Central memory CD4-positive, alpha-beta T cell (primary cell): Measurements from ENCODE around the gene GNA14.
"Not testable (repeated sequence)": the region's sequence is repeated elsewhere in the genome, so short reads cannot be mapped to it uniquely, and the experiment has no call there.

Experiments
- DNase-seq: peaks from one replicate; pipeline ENCODE4 v3.0.0; 2022

The GNA14 gene

DNA sequence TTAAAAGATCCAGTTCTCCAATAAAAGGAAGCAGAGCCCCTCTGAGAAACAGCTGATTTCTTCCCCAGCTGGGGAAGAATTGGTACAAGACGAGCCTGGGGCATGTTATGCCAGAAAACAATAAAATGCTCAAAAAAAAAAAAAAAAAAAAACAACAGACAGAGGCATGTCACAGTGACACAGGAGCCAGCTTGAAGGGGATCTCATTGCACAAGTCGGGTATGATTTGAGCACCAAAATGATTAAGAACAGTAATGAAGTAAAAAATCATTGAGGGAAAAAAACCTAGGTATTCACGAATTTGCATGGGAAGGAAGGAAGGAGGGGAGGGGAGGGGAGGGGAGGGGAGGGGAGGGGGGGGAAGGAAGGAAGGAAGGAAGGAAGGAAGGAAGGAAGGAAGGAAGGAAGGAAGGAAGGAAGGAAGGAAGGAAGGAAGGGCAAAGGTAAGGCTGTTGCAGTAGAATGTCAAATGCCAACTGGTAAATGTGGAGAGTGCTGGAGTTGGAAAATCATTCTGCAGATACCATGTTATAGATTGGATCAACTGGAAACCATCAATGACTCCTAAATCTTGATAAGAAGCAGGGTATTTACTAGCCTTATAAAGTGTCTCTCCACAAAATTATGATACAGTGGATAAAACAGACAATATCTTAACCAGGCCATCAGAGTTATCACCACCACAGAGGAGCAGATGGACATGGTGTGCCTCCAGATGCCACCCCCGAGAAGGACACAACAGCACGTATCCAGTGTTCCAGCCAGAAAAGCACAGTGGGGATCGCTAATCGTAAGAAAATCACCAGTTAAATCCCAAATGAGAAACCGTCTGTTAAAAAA, 7.2 kb downstream of the GNA14 start:
- DNase-seq: no peak

DNA sequence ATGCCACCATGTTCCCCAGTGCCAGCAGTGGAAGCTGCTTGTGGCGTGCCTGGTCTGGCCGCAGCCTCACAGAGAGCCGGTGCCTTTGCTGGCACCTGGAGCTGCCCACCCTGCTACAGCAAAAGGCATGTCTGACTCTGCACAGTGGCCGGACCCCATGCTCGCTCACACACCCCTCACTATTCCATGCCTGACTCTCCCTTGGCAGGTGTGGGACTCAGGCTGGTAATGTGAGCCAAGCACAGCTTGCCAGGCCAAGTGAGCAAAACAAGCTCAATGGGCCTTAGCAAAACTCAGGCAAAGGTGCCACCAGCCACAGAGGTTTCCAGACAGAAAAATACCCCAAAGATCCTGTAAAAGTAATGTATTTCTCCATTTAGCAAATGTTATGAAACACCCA, 15.5 kb downstream of the GNA14 start:
- no peak for DNase-seq

DNA sequence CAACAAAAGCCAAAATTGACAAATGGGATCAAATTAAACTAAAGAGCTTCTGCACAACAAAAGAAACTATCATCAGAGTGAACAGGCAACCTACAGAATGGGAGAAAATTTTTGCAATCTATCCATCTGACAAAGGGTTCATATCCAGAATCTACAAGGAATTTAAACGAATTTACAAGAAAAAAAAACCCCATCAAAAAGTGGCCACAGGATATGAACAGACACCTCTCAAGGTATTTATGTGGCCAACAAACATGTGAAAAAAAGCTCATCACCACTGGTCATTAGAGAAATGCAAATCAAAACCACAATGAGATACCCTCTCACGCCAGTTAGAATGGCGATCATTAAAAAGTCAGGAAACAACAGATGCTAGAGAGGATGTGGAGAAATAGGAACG, 19.3 kb downstream of the GNA14 start:
- not testable (repeated sequence) for DNase-seq

DNA sequence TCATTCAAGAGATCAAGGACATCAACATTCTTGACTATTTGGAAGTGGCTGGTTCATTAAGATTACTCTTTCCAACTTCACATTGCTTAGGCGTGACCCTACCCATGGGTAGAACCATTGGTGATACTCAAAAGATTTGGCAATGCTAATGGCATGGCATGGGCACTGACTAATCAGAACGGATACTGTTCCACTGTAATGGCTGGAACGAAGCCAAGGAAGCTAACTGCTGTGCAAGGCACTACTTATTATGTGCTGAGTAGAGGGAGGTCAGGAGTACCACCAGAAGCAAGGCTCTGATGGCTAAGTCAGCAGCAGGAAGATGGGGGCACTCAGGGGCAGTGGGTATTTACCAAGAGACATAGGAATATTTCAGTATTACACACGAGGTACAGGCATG, 31.9 kb downstream of the GNA14 start:
- no peak for DNase-seq

DNA sequence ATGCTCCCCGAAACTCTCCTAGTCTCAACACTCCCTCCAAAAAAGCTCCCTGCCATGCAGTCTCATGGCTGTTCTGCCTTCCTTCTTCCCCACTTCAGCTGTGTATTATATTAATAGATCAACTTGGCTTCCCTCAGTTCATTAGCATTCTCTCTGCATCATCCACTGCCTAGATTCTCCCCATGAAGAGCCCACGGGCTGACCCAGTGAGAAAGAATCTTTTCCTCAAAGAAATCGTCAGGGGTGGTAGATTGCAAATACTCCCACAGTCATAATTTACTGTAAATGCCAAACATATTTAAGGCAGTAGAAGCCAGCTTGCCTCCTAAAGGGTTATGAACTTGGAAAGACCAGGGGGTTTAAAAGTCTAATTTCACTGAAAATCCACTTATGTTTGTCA, 33.5 kb downstream of the GNA14 start:
- no peak for DNase-seq

DNA sequence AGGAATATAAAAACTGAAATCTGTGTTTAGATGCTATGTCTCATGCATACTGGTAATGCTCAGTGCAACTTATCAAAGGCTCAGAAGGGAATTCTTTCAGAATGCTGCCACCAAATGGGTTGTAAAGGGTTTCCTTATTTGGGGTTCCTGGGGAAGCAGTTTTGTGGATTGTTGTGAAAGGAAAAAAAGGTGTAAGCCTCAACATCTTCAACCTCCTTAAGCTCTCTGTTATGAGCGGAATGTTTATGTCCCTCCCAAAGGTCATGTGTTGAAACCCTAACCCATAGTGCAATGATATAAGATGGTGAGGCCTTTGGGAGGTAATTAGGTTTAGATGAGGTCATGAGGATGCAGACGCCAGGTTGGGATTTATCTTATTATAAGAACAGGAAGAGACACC, 41.6 kb downstream of the GNA14 start:
- no peak for DNase-seq

DNA sequence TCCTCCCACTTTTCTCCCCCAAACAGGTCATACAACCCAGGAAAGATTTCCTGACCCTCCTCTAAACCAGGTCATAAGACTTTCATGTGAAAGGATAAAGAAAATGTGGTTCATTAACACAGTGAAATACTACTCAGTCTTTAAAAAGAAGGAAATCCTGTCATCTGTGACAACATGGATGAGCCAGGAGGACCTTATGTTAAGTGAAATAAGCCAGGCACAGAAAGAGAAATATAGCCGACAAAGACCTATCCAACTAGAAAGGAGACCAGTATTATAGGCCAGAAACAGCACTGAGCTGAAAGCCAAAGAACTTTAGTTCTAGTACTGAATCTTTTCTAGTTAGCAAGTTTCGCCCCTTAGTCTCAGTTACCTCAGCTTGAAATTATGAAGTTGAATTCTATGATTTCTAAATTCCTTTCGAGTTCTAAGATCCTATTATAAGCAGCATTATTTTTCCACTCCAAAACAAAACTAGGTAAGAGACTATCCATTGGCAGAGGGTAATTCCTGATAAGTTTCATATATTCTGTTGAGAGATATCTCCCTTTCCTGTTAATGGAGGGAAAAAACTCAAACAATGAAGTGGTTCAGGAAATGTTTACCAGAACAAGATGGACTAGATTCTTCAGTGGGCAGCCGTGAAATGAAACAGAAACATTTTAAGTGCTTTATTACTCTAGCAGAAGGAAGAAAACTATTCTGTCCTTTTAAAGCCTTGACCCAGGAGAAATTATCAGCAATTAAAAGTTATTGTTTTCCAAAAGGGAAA, 42.5 kb downstream of the GNA14 start:
- DNase-seq: no peak

DNA sequence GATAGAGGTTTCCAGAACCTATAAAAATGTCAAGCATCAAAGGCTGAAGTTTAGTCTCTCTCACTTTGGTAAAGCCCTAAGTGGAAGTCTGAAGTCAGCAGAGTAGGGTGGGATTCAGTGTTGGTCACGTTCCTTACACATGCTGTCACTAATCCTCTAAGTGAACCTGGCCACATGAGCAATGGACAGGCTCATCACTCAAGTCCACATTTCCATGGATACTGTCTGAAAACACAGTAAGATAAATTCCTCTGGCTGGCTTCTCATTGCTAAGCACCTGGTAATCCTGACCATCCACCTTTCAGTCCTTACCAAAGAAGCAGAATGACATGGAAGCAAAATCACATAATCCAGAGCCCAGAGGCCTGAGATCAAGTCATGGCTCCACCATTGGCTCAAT, 43.8 kb downstream of the GNA14 start:
- DNase-seq: no peak

DNA sequence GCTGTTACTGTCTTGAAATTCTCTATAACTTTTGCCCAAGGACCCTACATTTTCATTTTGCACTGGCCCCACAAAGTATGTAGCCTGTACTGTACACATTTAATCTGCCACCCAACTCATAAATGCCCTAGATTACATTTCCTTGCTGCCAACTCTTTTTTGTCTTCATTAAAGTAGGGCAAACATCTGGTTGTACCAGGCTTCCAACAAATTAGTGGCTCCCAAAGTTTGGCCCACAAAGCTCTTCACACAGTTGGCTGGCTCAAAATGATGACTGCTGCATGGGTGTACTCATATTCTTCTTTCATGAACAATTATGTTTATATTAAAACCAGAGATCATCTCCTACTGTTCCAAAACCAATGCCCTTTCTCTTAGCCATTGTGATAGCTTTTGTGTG, 45.3 kb downstream of the GNA14 start:
- no peak for DNase-seq

DNA sequence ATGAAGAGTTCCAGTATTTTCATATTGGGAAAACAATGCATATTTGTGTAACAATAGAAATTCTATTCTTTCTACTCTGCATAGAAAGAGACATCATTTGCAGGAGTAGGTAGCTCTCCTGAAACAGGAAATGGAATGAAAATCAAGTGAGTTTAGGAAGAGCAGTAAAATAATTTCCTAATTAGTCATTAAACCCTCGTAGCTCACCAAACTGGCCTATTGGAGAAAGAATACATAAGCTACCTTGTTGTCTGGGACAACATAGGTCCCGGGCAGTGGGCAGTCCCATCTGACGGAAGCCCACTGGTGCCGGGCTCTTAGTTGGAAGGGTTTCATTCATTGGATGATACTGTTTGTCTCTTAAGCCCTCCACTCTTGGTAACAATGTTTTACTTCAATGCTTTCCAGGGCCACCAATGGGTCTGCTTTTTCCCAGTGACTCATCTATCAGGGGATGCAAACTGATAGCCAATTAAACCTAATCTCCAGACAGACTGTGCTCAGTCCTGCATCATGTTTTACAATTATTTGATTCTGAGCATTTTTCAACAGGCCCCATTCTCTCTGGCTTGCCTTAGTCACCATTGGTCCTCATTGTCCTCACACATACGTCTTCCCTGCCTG, 46.5 kb downstream of the GNA14 start:
- no peak for DNase-seq

DNA sequence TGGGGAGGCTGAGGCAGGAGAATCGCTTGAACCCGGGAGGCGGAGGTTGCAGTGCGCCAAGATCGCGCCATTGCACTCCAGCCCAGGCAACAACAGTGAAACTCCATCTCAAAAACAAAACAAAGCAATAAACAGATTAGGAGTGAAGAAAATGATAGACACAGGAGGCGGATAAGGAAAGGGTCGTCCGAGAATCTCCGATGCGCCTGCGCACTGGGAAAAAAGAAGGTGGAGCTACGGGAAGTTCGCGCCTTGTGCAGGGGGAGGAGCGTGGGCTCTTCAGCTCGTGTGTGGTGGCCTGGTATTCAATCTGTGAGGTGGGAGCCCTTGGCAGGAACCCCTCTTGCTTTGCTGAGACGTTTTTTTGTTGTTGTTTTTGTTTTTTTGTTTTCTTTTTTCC, 47.3 kb downstream of the GNA14 start:
- DNase-seq: no peak

DNA sequence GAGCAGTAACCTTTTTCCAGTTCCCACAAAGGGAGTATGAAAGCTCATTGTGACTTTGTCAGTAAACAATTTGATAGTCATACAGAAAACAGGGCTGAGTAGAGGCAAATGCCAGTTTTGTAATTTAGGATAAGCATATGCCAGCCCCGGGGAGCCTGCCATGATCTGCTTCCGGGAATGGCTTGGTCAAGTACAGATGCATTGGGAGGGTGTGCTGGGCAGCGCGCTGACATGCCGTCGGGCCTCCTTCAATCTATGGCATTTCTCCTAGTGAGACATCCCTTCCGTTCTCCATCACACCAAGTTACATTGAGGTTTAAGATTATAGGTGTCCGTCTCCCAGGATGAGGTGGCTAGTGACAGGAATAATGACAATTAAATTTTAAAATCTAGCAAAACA, 48.6 kb downstream of the GNA14 start:
- no peak for DNase-seq

DNA sequence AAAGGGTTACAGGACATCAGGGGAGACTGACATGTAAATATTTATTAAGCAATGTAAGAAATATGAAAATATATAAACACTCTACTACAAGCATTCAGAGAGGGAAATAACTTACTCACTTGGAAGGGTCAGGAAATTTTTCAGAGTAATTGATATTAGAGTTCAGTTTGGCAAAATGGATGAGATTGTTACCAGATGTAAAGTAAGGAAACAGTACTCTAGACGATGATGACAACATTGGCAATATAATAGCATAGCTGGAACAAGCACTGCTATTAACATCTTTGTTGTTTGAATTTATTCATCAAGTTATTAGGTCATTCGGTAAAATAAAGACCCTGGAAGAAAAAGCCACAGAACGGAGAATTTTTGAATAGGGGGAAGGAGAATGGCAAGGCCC, 49.1 kb downstream of the GNA14 start:
- DNase-seq: no peak

DNA sequence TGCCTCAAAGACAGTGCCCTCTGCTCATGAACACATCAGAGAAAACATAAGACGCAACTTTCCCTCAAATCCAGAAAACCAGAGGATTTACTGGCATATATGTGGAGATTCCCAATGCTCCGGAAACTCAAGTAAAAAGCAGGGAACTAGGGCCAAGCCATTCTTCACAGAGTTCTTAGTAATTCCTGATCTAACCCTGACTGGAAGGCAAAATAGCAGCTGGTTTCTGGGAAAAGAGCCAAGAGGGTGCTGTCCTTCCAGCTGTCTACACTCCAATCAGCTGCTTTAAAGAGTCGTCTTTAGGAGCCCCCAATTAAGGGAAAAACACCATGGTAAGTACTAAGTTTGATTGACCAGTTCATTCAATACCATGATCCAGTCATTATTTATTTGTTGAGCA, 49.6 kb downstream of the GNA14 start:
- DNase-seq: no peak

DNA sequence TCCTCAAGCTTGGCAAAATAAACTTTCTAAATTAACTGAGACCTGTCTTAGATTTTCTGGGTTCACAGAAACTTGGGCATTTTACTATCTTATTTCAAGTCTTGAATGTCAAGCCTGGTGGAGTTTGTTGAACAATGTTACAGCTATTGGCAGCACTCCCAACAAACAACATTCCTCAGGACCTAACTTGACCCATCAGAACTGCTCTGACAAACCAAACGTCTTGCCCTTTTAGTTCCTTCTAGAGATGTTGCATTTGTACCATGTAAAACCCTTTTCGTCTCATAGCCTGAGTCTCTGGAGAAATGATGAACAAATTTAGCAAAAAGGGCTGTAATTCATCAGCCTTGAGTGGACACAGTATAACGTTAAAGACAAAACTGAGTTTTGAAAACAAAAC, 51.1 kb downstream of the GNA14 start:
- DNase-seq: no peak

DNA sequence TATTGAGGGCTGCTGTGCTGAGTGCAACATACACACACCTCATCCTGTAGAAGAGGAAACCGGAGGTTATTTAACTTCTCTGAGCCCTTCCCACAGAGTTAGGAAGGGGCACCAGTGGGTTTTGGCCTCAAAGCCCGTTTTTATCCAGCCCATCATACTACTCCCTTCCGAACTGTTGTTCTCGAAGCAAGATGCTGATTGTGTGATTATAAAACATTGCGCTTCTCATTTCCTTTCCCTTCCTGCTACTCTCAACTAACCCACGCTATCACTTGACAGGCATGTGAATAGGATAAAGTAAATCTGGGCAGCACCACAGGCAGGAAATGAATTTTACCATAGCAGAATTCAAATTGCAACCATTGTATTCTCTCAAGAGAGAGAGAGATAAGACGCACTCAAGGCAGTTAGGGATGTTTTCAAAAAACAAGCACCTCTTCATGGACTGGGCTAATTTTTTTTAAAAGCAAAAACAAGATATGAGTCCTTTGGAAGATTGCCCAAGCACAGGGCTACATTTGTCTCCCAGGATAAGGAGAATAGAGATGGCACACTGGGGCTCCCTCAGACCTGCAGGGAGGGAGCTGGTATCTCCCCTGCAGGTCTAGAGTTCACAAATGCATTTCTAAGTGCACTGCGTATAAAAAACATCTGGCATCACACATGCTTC, 52.6 kb downstream of the GNA14 start:
- no peak for DNase-seq

DNA sequence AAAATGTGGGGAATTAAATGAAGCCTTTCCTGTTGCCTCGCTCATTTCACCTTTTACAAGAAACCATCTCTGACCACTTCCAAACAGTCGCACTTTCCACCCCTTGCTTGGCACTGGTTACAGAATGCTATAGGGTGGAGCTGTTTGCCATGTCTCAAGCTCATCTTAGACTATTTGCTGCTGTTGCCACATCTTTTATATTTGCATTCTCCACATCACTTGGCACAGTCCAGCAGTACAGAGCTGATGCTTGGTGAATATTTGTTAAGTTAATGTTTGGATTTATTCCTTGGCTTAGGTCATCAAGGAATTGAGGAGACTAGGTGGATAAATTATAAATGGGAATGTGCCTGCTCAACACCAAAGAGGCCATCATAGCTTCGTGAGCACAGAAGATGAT, 53.2 kb downstream of the GNA14 start:
- no peak for DNase-seq

DNA sequence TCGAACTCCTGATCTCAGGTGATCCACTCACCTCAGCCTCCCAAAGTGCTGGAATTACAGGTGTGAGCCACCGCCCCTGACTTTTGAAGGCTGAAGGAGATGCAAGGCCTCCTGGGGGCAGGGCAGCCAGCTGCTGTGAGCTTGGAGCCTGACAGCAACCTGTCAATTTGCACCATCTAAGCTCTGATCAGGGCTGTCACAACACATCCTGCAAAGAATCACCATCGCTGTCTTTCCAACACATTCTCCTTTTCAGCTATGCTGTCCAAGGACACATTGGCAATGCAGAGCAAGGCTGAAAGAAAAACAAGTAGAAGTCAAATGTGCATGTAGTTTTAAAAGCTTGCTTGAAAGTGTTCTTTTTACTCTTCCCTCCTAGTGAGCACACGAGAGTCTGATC, 54.6 kb downstream of the GNA14 start:
- DNase-seq: no peak

DNA sequence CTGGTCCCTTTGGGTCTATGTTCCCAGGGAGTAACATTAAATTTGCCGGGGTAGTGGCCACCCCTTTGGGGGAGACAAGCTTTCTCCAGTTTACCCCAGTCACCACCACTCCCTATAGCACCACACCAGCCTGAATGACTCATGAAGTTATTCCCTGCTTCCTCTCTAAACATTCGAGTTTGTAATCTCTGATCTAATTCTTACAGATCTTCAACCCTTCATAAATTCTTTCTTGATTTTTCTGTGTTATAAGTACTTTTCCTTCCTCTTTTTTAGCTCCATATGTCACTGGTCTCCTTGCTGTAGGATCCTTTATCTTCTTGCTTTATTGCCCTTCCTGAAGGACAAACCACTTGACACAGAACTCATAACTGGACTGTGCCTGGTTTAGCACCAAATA, 55.6 kb downstream of the GNA14 start:
- DNase-seq: no peak

DNA sequence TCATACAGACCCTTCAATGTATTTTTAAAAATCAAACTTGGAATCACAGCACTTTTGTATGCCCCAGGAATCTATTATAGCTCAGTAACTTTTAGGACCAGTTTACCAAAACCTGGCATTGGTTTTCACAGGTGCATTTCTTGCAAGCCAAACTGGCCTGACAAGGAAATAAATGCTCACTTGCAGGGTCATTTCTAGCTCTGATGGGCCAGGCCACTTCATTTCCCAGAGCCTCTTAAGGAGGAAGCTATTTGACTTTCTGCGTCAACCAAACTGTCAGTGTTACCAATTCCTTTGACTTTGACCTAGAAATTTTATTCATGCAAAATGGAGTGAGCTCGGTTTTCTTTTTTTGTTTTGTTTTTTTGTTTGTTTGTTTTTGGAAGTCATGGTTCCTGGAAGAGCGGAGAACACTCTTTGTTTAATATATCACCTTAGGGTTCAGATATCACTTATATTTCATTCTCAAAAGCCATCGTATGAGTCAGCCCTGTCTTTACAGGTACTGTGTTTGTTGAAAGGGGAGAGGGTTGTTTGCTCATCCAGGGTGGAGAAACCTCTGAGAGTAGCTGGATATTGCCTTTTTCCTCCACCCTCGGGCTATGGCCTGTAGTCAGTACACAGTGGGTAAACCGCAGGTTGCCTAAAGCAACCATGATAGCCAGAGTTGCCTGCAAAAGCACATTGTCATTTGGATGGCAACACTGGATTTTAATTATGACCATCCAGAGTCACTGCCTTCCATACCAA, 58.9 kb downstream of the GNA14 start:
- no peak for DNase-seq

DNA sequence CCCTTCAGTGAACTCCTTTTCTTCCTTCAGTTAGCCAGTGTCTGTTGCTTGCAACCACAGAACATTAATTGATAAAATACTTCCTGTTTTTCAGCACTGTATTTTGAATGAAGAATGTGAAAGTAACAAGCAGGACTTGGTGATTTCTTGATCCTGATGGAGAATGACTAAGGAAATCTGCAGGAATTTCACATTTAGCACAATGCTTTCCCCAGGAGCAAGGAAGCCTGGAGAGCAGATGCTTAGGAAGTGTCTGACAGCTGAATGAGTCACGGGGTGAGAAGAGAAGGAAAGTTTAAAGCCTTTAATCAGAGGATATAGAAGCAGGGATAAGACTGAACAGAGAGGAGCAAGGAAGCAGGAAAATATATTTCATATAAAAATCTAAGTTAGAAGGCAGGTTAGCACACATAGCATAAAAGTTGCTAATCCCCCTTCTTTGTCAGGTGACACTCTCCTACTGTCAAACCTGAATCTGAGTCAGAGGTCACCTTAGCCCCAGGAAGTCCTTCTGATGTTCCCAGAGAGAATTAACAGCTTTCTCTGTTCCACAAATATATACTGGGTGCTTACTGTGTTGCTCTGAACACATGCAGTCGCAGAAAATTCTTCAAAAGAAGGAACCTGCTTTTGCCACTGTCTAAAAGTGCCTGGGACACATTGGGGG, 59.7 kb downstream of the GNA14 start:
- DNase-seq: no peak

DNA sequence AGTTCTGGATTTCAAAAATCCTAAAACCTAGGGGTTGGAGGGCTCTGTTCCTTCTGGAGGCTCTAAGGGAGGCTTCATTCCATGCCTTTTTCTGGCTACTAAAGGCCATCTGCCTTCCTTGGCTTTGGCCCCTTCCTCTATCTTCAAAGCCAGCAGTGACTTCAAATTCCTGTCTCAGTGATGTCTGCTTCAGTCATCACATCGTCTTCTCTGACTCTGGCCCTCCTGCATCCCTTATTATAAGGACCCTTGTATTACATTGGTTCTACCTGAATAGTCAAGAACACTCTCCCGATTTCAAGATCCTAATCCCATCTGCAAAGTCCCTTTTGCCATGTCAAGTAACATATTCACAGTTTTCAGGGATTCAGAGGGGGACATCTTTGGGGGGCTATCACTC, 60.3 kb downstream of the GNA14 start:
- no peak for DNase-seq
